CD4-positive, alpha-beta memory T cell (primary cell): ENCODE results near the gene LIMCH1. TPM values are rescaled to one million over a fixed set of nuclear protein-coding genes. Genes with fewer than 3 reads are reported as not detected.

ENCODE experiments used
- CTCF ChIA-PET: fragments of 350-600 bp; sonication (Branson Sonifier 250); formaldehyde crosslinking; loops from one replicate; lab custom pipeline; 2021; ENCODE audit warnings: inconsistent platforms; ENCODE audit not compliant: partially characterized antibody; lab: Charles Lee
- POLR2A ChIA-PET: fragments of 350-600 bp; sonication (Branson Sonifier 250); formaldehyde crosslinking; loops from one replicate; lab custom pipeline; 2021; ENCODE audit not compliant: partially characterized antibody; lab: Charles Lee
- DNase-seq, 5 donors: peaks; one replicate each; pipeline versions ENCODE4 v3.0.0 to v3.0.0-alpha.2; 2020 to 2022; ENCODE audit warnings: mixed read lengths in 1 of 5
- H3K27ac ChIP-seq: one replicate; pipeline ENCODE4 v1.7.0; 2013; ENCODE audit warnings: low read depth, low read length
- H3K27me3 ChIP-seq: 2 replicates; pipeline ENCODE4 v1.7.0; 2013; ENCODE audit warnings: mild to moderate bottlenecking, low read length, moderate library complexity; ENCODE audit not compliant: insufficient read depth
- H3K36me3 ChIP-seq: 2 replicates; pipeline ENCODE4 v1.7.0; 2013; ENCODE audit warnings: mild to moderate bottlenecking, low read length, moderate library complexity; ENCODE audit not compliant: insufficient read depth
- H3K4me1 ChIP-seq: 2 replicates; pipeline ENCODE4 v1.7.0; 2013; ENCODE audit warnings: mild to moderate bottlenecking, low read length, moderate library complexity; ENCODE audit not compliant: insufficient read depth
- H3K4me3 ChIP-seq, 2 donors: one replicate each; pipeline ENCODE4 v1.7.0; 2013; ENCODE audit warnings: low read length in 2 of 2, mild to moderate bottlenecking in 1 of 2
- H3K9me3 ChIP-seq, 2 donors: one replicate each; pipeline ENCODE4 v1.7.0; 2013; ENCODE audit warnings: low read length in 2 of 2, control low read depth in 1 of 2; ENCODE audit not compliant: control insufficient read depth in 1 of 2
- H3K27ac Mint-ChIP-seq, 7 donors: one replicate each; pipeline ENCODE4 v1.8.0; 2020 to 2021; ENCODE audit warnings: mixed read lengths in 7 of 7, mild to moderate bottlenecking in 6 of 7, inconsistent platforms in 3 of 7, moderate library complexity in 3 of 7
- H3K27me3 Mint-ChIP-seq, 2 donors: one replicate each; pipeline ENCODE4 v1.8.0; 2020 to 2021; ENCODE audit warnings: mixed read lengths in 2 of 2
- H3K36me3 Mint-ChIP-seq, 2 donors: one replicate each; pipeline ENCODE4 v1.8.0; 2020 to 2021; ENCODE audit warnings: mixed read lengths in 2 of 2, inconsistent platforms in 1 of 2, mild to moderate bottlenecking in 1 of 2
- H3K4me1 Mint-ChIP-seq, 4 donors: one replicate each; pipeline ENCODE4 v1.8.0; 2020 to 2021; ENCODE audit warnings: mixed read lengths in 4 of 4, mild to moderate bottlenecking in 1 of 4
- H3K4me3 Mint-ChIP-seq, 8 donors: one replicate each; pipeline ENCODE4 v1.8.0; 2020 to 2021; ENCODE audit warnings: mixed read lengths in 8 of 8, mild to moderate bottlenecking in 7 of 8, moderate library complexity in 6 of 8, inconsistent platforms in 3 of 8
- H3K9me3 Mint-ChIP-seq, 8 donors: one replicate each; pipeline ENCODE4 v1.8.0; 2020 to 2021; ENCODE audit warnings: mixed read lengths in 8 of 8, mild to moderate bottlenecking in 5 of 8, inconsistent platforms in 3 of 8, moderate library complexity in 1 of 8
- intact Hi-C: fragments of 100-400 bp; cut with micrococcal nuclease; formaldehyde crosslinking; loops from one replicate; pipeline ENCODE4 v1.15.1; 2023
- polyA plus RNA-seq, 2 donors: library from polyadenylated mRNA; unstranded; fragments of 300-500 nt; fragmentation: Illumina TruSeq; gene quantifications; one replicate each; pipeline ENCODE4 v1.2.3, GENCODE V29; 2021
- total RNA-seq, 2 experiments: library from RNA; stranded (reverse); gene quantifications; one replicate each; pipeline ENCODE4 v1.2.3, GENCODE V29; 2021

The LIMCH1 gene
- total and polyA plus RNA-seq, 4 experiments from 2014 or later = not detected

DNA sequence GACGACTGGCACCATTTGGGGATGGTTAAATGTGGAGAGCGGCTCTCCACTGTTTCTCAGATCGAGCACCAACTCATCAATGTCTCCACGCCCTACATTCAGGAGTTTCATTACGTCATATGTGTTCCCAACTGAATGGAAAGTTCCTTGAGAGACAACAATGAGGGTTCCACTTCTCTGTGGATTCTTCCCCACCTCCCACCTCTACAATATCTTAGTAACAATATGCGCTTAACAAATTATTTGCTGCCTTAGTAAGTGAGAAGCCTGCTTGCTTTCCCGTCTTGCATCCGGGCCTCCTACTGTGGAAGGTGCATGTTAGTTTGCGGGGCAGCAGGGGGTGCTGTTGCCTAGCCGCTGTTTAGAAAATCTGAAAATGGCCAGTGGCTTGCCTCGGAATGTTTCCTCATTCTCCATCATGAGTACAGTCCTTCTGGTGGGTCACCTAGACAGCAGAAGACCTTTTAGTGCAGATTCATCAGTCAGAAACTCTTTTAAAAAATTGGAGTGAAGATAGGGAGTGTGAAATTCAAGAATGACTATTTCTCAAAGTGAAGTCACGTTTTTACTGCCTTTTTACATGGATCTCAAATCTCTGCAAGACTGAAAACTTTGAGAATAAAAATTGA lies 154.9 kb downstream of the LIMCH1 start:
- POLR2A ChIA-PET = no interaction called here
- no peaks in the 10 kb centered on the region for H3K9me3 Mint-ChIP-seq
- H3K4me1 ChIP-seq = no peaks in the 10 kb centered on the region
- H3K36me3 ChIP-seq = no peaks in the 10 kb centered on the region
- no peak overlapping the region for H3K27ac Mint-ChIP-seq
- H3K27ac ChIP-seq = no peak overlapping the region
- peaks cover 1% of the 10 kb centered on the region in 2 donors for H3K27me3 Mint-ChIP-seq
- no peaks in the 10 kb centered on the region for H3K36me3 Mint-ChIP-seq
- no peaks in the 10 kb centered on the region for H3K9me3 ChIP-seq
- intact Hi-C loops = loop anchor here (5.0 kb wide), 1 partner anchor 824 kb away; no protein-coding TSS in a partner anchor
- peak in 4 of 5 donors; percentile 2 to 18 (median 9) for DNase-seq
- CTCF ChIA-PET = interaction anchor here (1.2 to 2.3 kb wide), 3 partner anchors 9 to 198 kb away, joined by 4 to 5 read pairs (median 4); no protein-coding TSS in a partner anchor
- H3K4me3 ChIP-seq = no peak overlapping the region
- H3K4me3 Mint-ChIP-seq = peak overlapping the region in 1 of 8 donors; percentile 35
- H3K4me1 Mint-ChIP-seq = peaks cover 0 to 4% (median 3%) of the 10 kb centered on the region in 4 donors
- H3K27me3 ChIP-seq = no peaks in the 10 kb centered on the region

DNA sequence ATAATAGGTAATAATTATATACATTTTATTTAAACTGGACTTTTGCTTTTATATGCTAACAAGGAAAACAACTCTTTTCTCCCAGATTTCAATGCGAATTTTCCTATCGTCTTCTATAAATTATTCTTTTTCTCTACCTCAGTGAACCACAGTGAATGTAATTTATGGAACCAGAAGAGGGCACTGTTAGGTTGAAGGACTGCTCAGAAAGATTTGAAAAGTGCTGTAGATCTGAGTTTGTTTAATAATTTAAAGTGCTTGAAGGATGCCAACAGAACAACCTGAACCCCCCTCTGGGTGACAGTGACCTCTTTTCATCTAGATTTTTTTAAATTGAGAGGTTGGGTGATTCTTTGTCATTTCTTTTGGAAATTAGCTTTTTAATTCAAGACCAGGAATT lies 155.7 kb downstream of the LIMCH1 start:
- DNase-seq = no peak
- POLR2A ChIA-PET = no interaction called here
- H3K36me3 ChIP-seq = no peaks in the 10 kb centered on the region
- Mint-ChIP-seq H3K27ac (no peak overlapping the region), H3K9me3 (no peaks in the 10 kb centered on the region), H3K4me1 (peaks cover 0 to 4% (median 3%) of the 10 kb centered on the region in 4 donors), H3K36me3 (no peaks in the 10 kb centered on the region), H3K27me3 (peaks cover 0 to 1% of the 10 kb centered on the region in 2 donors), H3K4me3 (no peak overlapping the region)
- intact Hi-C loops = loop anchor here (5.0 kb wide), 1 partner anchor 824 kb away; no protein-coding TSS in a partner anchor
- no peaks in the 10 kb centered on the region for H3K4me1 ChIP-seq
- no peaks in the 10 kb centered on the region for H3K9me3 ChIP-seq
- H3K27me3 ChIP-seq = no peaks in the 10 kb centered on the region
- H3K27ac ChIP-seq = no peak overlapping the region
- no peak overlapping the region for H3K4me3 ChIP-seq
- CTCF ChIA-PET = interaction anchor here (1.2 to 2.3 kb wide), 3 partner anchors 10 to 198 kb away, joined by 4 to 5 read pairs (median 4); no protein-coding TSS in a partner anchor

DNA sequence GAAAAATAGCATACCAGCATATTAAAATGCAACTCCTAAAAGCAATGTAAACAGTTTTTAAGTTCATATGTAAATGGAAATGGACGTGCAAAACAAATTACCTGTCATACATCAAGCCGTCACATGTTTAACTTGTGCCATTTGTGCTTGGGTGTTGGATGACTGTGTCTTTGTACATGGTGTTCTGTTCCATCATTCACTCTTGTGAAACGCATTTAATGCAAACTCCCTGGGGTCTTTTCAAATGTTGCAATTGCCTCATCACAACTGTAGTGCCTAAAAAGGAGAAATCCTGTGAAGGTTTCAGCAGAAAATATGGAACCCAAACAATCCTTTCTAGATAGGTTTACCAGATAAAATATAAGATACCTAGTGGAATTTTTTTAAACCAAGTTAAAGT lies 158.2 kb downstream of the LIMCH1 start:
- DNase-seq = no peak
- Mint-ChIP-seq H3K27me3 (no peaks in the 10 kb centered on the region), H3K4me3 (no peak overlapping the region), H3K4me1 (peaks cover 0 to 4% (median 3%) of the 10 kb centered on the region in 4 donors), H3K36me3 (no peaks in the 10 kb centered on the region), H3K27ac (no peak overlapping the region), H3K9me3 (no peaks in the 10 kb centered on the region)
- no peaks in the 10 kb centered on the region for H3K9me3 ChIP-seq
- H3K27ac ChIP-seq = no peak overlapping the region
- ChIA-PET CTCF (no interaction called here), POLR2A (no interaction called here)
- intact Hi-C loops = no loop called here
- H3K4me1 ChIP-seq = no peaks in the 10 kb centered on the region
- H3K27me3 ChIP-seq = no peaks in the 10 kb centered on the region
- H3K36me3 ChIP-seq = no peaks in the 10 kb centered on the region
- no peak overlapping the region for H3K4me3 ChIP-seq

DNA sequence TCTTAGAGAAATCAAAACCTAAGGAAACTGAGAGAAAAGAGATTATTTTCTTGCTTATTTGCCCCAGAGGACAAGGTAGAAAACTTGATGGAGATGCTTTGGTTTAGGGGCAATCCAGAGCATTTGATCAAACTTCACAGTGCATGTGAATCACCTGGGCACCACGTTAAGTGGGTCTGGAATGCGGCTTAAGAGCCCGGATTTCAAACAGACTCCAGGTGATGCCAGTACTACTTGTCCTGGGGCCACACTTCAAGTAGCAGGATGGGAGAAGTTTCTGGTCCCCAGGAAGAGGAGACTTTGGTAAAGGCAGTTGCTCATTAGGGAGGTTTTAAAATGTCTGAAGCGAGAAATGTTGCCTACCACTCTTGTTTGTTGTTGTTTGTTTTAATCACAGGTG lies 158.8 kb downstream of the LIMCH1 start:
- Histone ChIP-seq H3K27ac (no peak overlapping the region), H3K4me1 (no peaks in the 10 kb centered on the region), H3K4me3 (no peak overlapping the region), H3K36me3 (no peaks in the 10 kb centered on the region), H3K9me3 (no peaks in the 10 kb centered on the region), H3K27me3 (no peaks in the 10 kb centered on the region)
- Mint-ChIP-seq H3K4me1 (peaks cover 0 to 4% (median 3%) of the 10 kb centered on the region in 4 donors), H3K27ac (no peak overlapping the region), H3K9me3 (no peaks in the 10 kb centered on the region), H3K27me3 (no peaks in the 10 kb centered on the region), H3K4me3 (no peak overlapping the region), H3K36me3 (no peaks in the 10 kb centered on the region)
- ChIA-PET POLR2A (no interaction called here), CTCF (no interaction called here)
- DNase-seq = no peak
- intact Hi-C loops = no loop called here

DNA sequence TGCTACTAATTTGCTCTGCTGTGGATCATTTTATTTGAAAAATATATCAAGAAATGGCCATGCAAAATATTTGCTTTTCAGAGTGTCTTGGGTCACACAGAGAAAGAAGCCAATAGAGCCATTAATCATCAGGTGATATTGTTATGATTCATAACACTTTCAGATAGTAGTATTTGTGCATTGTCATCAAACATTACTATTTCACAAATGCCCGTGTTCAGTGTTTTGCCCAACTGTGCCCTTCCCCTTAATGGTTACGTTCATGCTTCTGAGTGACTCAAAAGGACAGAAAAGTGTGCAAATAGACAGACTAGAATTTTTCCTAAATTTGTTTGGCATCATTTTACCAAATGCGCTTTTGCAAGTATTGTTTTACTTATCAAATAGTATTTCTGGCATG lies 164.0 kb downstream of the LIMCH1 start:
- Mint-ChIP-seq H3K4me1 (no peaks in the 10 kb centered on the region), H3K27ac (no peak overlapping the region), H3K4me3 (no peak overlapping the region), H3K36me3 (no peaks in the 10 kb centered on the region), H3K27me3 (peaks cover 2 to 5% of the 10 kb centered on the region in 2 donors), H3K9me3 (peaks cover 0 to 4% (median 0%) of the 10 kb centered on the region in 8 donors)
- DNase-seq = no peak
- H3K4me1 ChIP-seq = no peaks in the 10 kb centered on the region
- ChIA-PET POLR2A (no interaction called here), CTCF (no interaction called here)
- H3K36me3 ChIP-seq = no peaks in the 10 kb centered on the region
- H3K27ac ChIP-seq = no peak overlapping the region
- intact Hi-C loops = no loop called here
- H3K9me3 ChIP-seq = no peaks in the 10 kb centered on the region
- no peak overlapping the region for H3K4me3 ChIP-seq
- no peaks in the 10 kb centered on the region for H3K27me3 ChIP-seq

DNA sequence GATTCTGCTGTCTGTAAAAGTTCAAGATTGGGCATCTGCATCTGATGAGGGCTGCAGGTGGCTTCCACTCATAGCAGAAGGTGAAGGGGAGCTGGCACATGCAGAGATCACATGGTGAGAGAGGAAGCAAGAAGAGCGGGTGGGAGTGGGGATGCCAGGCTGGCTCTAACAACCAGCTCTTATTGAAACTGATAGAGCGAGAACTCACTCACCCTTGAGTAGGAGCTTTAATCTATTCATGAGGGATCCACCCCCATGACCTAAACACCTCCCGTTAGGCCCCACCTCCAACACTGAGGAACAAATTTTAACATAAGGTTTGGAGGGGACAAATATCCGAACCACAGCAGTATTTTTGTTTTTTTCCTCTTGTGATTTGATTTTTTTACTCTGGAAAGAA lies 164.8 kb downstream of the LIMCH1 start:
- no peaks in the 10 kb centered on the region for H3K4me1 ChIP-seq
- Mint-ChIP-seq H3K9me3 (peaks cover 0 to 4% (median 0%) of the 10 kb centered on the region in 8 donors), H3K4me1 (no peaks in the 10 kb centered on the region), H3K27ac (no peak overlapping the region), H3K27me3 (peaks cover 2 to 5% of the 10 kb centered on the region in 2 donors), H3K4me3 (no peak overlapping the region), H3K36me3 (no peaks in the 10 kb centered on the region)
- no peak overlapping the region for H3K27ac ChIP-seq
- no peak overlapping the region for H3K4me3 ChIP-seq
- H3K9me3 ChIP-seq = no peaks in the 10 kb centered on the region
- DNase-seq = no peak
- H3K27me3 ChIP-seq = no peaks in the 10 kb centered on the region
- ChIA-PET CTCF (no interaction called here), POLR2A (no interaction called here)
- H3K36me3 ChIP-seq = no peaks in the 10 kb centered on the region
- intact Hi-C loops = no loop called here

DNA sequence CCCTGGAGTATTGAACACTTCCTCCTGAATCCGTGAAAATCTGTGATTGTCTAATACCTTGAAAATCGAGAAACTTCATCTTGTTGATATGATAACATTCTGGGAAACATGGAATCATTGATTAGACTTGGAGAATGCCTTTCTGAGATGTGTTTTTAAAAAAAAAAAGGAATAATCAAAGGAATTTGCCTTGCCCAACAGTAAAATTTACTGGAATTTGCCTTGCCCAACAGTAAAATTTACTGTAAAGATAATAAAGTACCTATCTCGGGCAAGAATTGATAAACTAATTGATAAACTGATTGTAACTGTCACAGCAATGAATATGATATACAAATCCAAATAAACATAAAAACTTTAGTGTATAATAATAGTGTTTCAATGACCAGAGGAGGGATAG lies 165.8 kb downstream of the LIMCH1 start:
- no peak overlapping the region for H3K27ac ChIP-seq
- intact Hi-C loops = no loop called here
- H3K4me1 ChIP-seq = no peaks in the 10 kb centered on the region
- no peak overlapping the region for H3K4me3 ChIP-seq
- no peaks in the 10 kb centered on the region for H3K9me3 ChIP-seq
- no peak for DNase-seq
- ChIA-PET CTCF (no interaction called here), POLR2A (no interaction called here)
- no peaks in the 10 kb centered on the region for H3K27me3 ChIP-seq
- peaks cover 0 to 4% (median 0%) of the 10 kb centered on the region in 8 donors for H3K9me3 Mint-ChIP-seq
- no peaks in the 10 kb centered on the region for H3K36me3 Mint-ChIP-seq
- no peak overlapping the region for H3K27ac Mint-ChIP-seq
- no peaks in the 10 kb centered on the region for H3K4me1 Mint-ChIP-seq
- peaks cover 6% of the 10 kb centered on the region in 2 donors for H3K27me3 Mint-ChIP-seq
- no peaks in the 10 kb centered on the region for H3K36me3 ChIP-seq
- H3K4me3 Mint-ChIP-seq = no peak overlapping the region
